Tibial artery (tissue), 4 donors: ENCODE measurements around the gene PSMA3.

Experiments
- DNase-seq, 2 donors: peaks; one replicate each; pipeline ENCODE4 v3.0.0-alpha.2; 2019
- H3K27ac ChIP-seq, 2 donors: fragments of 200-600 bp; sonication (generic) in 1 of 2; 1 replicate in 1 of 2; 2 replicates in 1 of 2; pipeline ENCODE4 v1.5.1; 2018 to 2019; ENCODE audit warnings: mild to moderate bottlenecking in 1 of 2
- H3K27me3 ChIP-seq, 2 donors: fragments of 200-600 bp; sonication (generic) in 1 of 2; one replicate each; pipeline versions ENCODE4 v1.5.1 to v1.6.0; 2016 to 2019
- H3K36me3 ChIP-seq, 3 donors: fragments of 200-600 bp; sonication (generic) in 2 of 3; one replicate each; pipeline ENCODE4 v1.5.1; 2016 to 2019; ENCODE audit warnings: mild to moderate bottlenecking in 2 of 3
- H3K4me1 ChIP-seq, 4 donors: fragments of 200-600 bp; sonication (generic) in 2 of 4; 1 replicate in 3 of 4; 2 replicates in 1 of 4; pipeline ENCODE4 v1.5.1; 2016 to 2019
- H3K4me3 ChIP-seq, 2 donors: fragments of 200-600 bp; sonication (generic) in 1 of 2; 1 replicate in 1 of 2; 2 replicates in 1 of 2; pipeline ENCODE4 v1.5.1; 2018 to 2019; ENCODE audit warnings: mild to moderate bottlenecking in 2 of 2
- H3K9me3 ChIP-seq, 3 donors: fragments of 200-600 bp; sonication (generic) in 1 of 3; one replicate each; pipeline ENCODE4 v1.5.1; 2016 to 2019
- CTCF ChIP-seq, 2 experiments: fragments of 200-600 bp in 1 of 2; fragments of 450-650 bp in 1 of 2; IDR thresholded peaks; one replicate each; pipeline ENCODE4 v1.5.1; 2017 to 2019; ENCODE audit warnings: antibody characterized with exemption in 2 of 2, mild to moderate bottlenecking in 1 of 2, moderate library complexity in 1 of 2
- intact Hi-C: fragments of 100-400 bp; cut with DNase I; formaldehyde crosslinking; loops from one replicate; pipeline ENCODE4 v1.15.0; 2023; ENCODE audit warnings: low total_unique reads

The PSMA3 gene

GRCh38 chr14:58288106-58288792 lies 43.6 kb downstream of the PSMA3 start:
- TF ChIP-seq CTCF (IDR thresholded peaks at IDR 0.05), result no peak
- no peak for DNase-seq
- Histone ChIP-seq H3K27me3 (no peaks in the 10 kb centered on the region), H3K9me3 (no peaks in the 10 kb centered on the region), H3K36me3 (peaks cover 34 to 58% (median 57%) of the 10 kb centered on the region in 3 donors), H3K4me1 (peaks cover 0 to 46% (median 12%) of the 10 kb centered on the region in 4 donors), H3K4me3 (no peak overlapping the region), H3K27ac (no peak overlapping the region)
- intact Hi-C loops, result no loop called here

DNA sequence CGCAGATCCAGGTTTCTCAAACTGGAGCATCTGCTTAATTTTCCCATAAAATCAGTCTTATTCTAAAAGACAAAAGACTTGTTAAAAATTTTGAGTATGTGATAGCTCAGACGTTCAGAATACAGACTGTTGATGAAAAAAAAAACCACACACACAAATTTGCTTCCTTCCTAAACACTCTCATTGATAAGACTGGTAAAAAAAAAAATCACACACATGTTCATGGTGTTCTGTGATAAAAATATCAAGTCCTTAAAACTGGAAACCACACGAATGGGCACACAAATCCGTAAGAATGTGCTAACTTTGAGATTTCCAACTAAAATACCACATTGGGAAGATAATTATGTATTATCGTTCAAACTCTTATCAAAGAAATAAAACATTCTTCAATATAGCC lies 47.0 kb downstream of the PSMA3 start:
- H3K4me1 ChIP-seq, result peaks cover 0 to 67% (median 18%) of the 10 kb centered on the region in 4 donors
- no peak for DNase-seq
- intact Hi-C loops, result no loop called here
- H3K27me3 ChIP-seq, result no peaks in the 10 kb centered on the region
- H3K27ac ChIP-seq, result no peak overlapping the region
- H3K9me3 ChIP-seq, result no peaks in the 10 kb centered on the region
- no peak for TF ChIP-seq CTCF (IDR thresholded peaks at IDR 0.05)
- peaks cover 42 to 59% (median 57%) of the 10 kb centered on the region in 3 donors for H3K36me3 ChIP-seq
- H3K4me3 ChIP-seq, result no peak overlapping the region

DNA sequence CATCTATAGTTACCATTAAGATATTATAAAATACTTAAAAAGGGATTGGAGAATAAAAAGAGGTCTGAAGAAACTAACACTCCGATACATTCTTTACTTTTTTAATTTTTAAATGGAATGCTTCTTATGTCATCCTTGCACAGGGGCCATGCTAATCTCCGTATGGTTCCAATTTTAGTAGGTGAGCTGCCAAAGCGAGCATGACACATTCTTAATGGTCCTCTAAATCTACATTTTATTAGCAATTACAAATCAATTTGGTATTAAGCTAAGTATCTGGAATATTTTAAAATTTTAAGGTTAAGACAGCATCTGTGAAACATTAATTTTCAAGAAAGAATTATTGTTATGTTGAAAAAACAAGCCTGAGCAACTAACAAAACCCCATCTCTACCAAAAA lies 47.5 kb downstream of the PSMA3 start:
- Histone ChIP-seq H3K4me3 (no peak overlapping the region), H3K36me3 (peaks cover 42 to 58% (median 55%) of the 10 kb centered on the region in 3 donors), H3K27ac (no peak overlapping the region), H3K9me3 (no peaks in the 10 kb centered on the region), H3K27me3 (no peaks in the 10 kb centered on the region), H3K4me1 (peaks cover 0 to 70% (median 17%) of the 10 kb centered on the region in 4 donors)
- no peak for DNase-seq
- intact Hi-C loops, result no loop called here
- no peak for TF ChIP-seq CTCF (IDR thresholded peaks at IDR 0.05)

- Histone ChIP-seq H3K27me3 (no peaks in the 10 kb centered on the region), H3K9me3 (no peaks in the 10 kb centered on the region), H3K36me3 (peaks cover 34 to 50% (median 45%) of the 10 kb centered on the region in 3 donors), H3K27ac (no peak overlapping the region), H3K4me1 (peaks cover 0 to 51% (median 15%) of the 10 kb centered on the region in 4 donors), H3K4me3 (no peak overlapping the region)
- intact Hi-C loops, result no loop called here
- no peak for DNase-seq
- no peak for TF ChIP-seq CTCF (IDR thresholded peaks at IDR 0.05)
Measured at GRCh38 chr14:58294201-58294600, 49.6 kb downstream of the PSMA3 start.

GRCh38 chr14:58296726-58297125 lies 52.1 kb downstream of the PSMA3 start:
- DNase-seq, result no peak
- H3K4me1 ChIP-seq, result peaks cover 0 to 59% (median 17%) of the 10 kb centered on the region in 4 donors
- intact Hi-C loops, result loop anchor here (5.0 kb wide), 1 partner anchor 54 kb away; the partner anchor contains the start of gene PSMA3
- peak overlapping the region; percentile 78 to 92 for H3K4me3 ChIP-seq
- H3K27me3 ChIP-seq, result no peaks in the 10 kb centered on the region
- no peak for TF ChIP-seq CTCF (IDR thresholded peaks at IDR 0.05)
- H3K9me3 ChIP-seq, result no peaks in the 10 kb centered on the region
- peak overlapping the region; percentile 93 to 94 for H3K27ac ChIP-seq
- H3K36me3 ChIP-seq, result peaks cover 18 to 31% (median 29%) of the 10 kb centered on the region in 3 donors
